Activated CD4-positive, CD25-positive, alpha-beta regulatory T cell treated with anti-CD3 and anti-CD28 coated beads, Interleukin-2, amount 50 U/mL, for 16 hours (primary cell): ENCODE results near the gene SPHK1.

Experiments
- DNase-seq: peaks from one replicate; pipeline ENCODE4 v3.0.0-alpha.2; 2020; ENCODE audit warnings: low read depth, low spot score

Gene SPHK1

GRCh38 chr17:76433693-76434092, 49.3 kb downstream of the SPHK1 start:
- no peak for DNase-seq

- DNase-seq: no peak
Measured at GRCh38 chr17:76434870-76435269, 50.5 kb downstream of the SPHK1 start.

GRCh38 chr17:76435751-76436150, 51.3 kb downstream of the SPHK1 start:
- DNase-seq: no peak
